Lung (tissue), 12 donors: ENCODE data around the gene RPS6KL1. TPM values are rescaled to one million over a fixed set of nuclear protein-coding genes. Genes with fewer than 3 reads are reported as not detected.

Experiments used
- ATAC-seq: fragments of 200-7000 bp; cut with Tn5 transposase; one replicate; pipeline ENCODE4 v1.9.1; 2020; ENCODE audit warnings: moderate number of reproducible peaks; ENCODE audit not compliant: insufficient read depth, low FRiP score
- DNase-seq, 3 donors: peaks; one replicate each; pipeline ENCODE4 v3.0.0-alpha.2; 2013 to 2017
- H3K27ac ChIP-seq, 2 donors: one replicate each; pipeline ENCODE4 v1.5.1; 2013; ENCODE audit warnings: mild to moderate bottlenecking in 2 of 2, moderate library complexity in 2 of 2, control low read depth in 1 of 2, inconsistent platforms in 1 of 2, low read depth in 1 of 2, low read length in 1 of 2
- H3K27me3 ChIP-seq, 3 donors: one replicate each; pipeline ENCODE4 v1.5.1; 2013; ENCODE audit warnings: low read length in 2 of 3; ENCODE audit not compliant: control insufficient read depth in 3 of 3, insufficient read depth in 3 of 3
- H3K36me3 ChIP-seq, 4 donors: one replicate each; pipeline ENCODE4 v1.5.1; 2013; ENCODE audit warnings: low read length in 4 of 4, mild to moderate bottlenecking in 1 of 4, moderate library complexity in 1 of 4; ENCODE audit not compliant: control insufficient read depth in 4 of 4, insufficient read depth in 4 of 4
- H3K4me1 ChIP-seq, 5 donors: one replicate each; pipeline ENCODE4 v1.5.1; 2013; ENCODE audit warnings: low read length in 5 of 5, mild to moderate bottlenecking in 2 of 5, moderate library complexity in 1 of 5; ENCODE audit not compliant: control insufficient read depth in 5 of 5, insufficient read depth in 5 of 5
- H3K4me3 ChIP-seq: one replicate; pipeline ENCODE4 v1.5.1; 2013; ENCODE audit warnings: mild to moderate bottlenecking, control low read depth, moderate library complexity
- H3K9ac ChIP-seq, 2 donors: one replicate each; pipeline ENCODE4 v1.5.1; 2013; ENCODE audit warnings: low read length in 2 of 2, control low read depth in 1 of 2; ENCODE audit not compliant: insufficient read depth in 1 of 2
- H3K9me3 ChIP-seq, 4 donors: one replicate each; pipeline ENCODE4 v1.5.1; 2013; ENCODE audit warnings: low read length in 3 of 4, mild to moderate bottlenecking in 1 of 4, moderate library complexity in 1 of 4; ENCODE audit not compliant: control insufficient read depth in 4 of 4, insufficient read depth in 3 of 4
- WGBS, 2 donors: extraction: QIAGEN DNeasy Blood & Tissue Kit; methylation state at CpG; one replicate each; pipeline ENCODE4 v1.1.7; 2013; 5-methylcytosine and 5-hydroxymethylcytosine counted together
- polyA plus RNA-seq, 2 donors: library from polyadenylated mRNA; stranded (reverse); fragments of 200-250 nt; gene quantifications; one replicate each; pipeline ENCODE4 v1.2.1, GENCODE V29; 2013
- total RNA-seq, 2 donors: library from RNA; depleted of rRNA in 1 of 2; stranded (reverse); fragments of >200 nt in 1 of 2; gene quantifications; one replicate each; pipeline ENCODE4 v1.2.1, GENCODE V29; 2014 to 2021
- TF ChIP-seq, protein P1 (sequence below): IDR thresholded peaks from 2 replicates; pipeline ENCODE4 v1.5.1; 2012; ENCODE audit warnings: mild to moderate bottlenecking; ENCODE audit errors: control extremely low read depth, extremely low read depth
- donor health status: control.
- donor health status: control.
- donor health status: Bipolar disorder and iron deficiency.
- donor health status: healthy.
- donor health status: DM: yes; HTN: yes; CAD: no.

The RPS6KL1 gene
- total and polyA plus RNA-seq, 4 donors, result 2.2 to 13.0 (median 4.3) TPM

DNA sequence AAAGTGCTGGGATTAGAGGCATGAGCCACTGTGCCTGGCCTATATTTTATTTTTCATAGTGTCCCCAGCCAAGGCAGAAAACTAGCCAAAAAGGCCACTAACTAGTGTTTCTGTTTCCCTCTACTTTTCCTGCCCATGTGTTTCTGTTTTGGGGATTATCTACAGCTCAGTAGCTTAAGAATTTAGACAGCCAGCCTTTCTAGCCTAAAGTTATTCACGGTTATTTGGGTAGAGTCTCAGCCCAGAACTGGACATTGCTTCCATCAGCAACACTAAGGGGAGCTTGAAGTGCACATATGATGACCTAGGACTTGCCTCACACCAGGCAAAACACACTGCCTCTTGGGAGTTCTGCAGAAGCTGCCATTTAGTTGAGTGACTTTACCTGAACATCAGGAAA is 65.0 kb downstream of the RPS6KL1 start:
- ATAC-seq (no peak), DNase-seq (no peak)
- H3K27me3 ChIP-seq, result no peaks in the 10 kb centered on the region
- TF ChIP-seq, protein P1, sequence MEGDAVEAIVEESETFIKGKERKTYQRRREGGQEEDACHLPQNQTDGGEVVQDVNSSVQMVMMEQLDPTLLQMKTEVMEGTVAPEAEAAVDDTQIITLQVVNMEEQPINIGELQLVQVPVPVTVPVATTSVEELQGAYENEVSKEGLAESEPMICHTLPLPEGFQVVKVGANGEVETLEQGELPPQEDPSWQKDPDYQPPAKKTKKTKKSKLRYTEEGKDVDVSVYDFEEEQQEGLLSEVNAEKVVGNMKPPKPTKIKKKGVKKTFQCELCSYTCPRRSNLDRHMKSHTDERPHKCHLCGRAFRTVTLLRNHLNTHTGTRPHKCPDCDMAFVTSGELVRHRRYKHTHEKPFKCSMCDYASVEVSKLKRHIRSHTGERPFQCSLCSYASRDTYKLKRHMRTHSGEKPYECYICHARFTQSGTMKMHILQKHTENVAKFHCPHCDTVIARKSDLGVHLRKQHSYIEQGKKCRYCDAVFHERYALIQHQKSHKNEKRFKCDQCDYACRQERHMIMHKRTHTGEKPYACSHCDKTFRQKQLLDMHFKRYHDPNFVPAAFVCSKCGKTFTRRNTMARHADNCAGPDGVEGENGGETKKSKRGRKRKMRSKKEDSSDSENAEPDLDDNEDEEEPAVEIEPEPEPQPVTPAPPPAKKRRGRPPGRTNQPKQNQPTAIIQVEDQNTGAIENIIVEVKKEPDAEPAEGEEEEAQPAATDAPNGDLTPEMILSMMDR, result no peak
- WGBS, 2 donors, result 79 to 97% methylated on average over 1 of the region's 1 CpG
- H3K4me1 ChIP-seq, result peaks cover 0 to 10% (median 4%) of the 10 kb centered on the region in 5 donors
- H3K9me3 ChIP-seq, result no peaks in the 10 kb centered on the region
- no peak overlapping the region for H3K27ac ChIP-seq
- H3K36me3 ChIP-seq, result no peaks in the 10 kb centered on the region
- no peak overlapping the region for H3K9ac ChIP-seq
- H3K4me3 ChIP-seq, result no peak overlapping the region

DNA sequence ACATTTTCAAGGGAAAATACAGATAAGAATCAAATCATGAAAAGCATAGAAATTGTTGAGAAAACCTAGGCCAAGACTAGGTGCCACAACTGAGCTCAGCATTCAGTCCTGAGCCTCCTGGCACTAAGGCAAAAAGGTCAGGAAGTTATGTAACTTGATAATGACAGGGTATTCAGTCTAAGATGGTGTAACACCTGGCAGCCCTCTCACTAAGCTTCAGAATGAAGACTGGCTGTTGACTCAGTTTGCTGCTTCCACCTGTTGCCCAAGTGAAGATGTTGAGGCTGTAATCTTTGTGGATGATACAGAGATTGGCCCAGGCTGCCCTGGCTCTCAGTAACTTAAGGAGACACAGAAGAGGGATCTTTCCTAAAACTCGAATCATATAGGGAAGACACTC is 66.7 kb downstream of the RPS6KL1 start:
- no peak overlapping the region for H3K27ac ChIP-seq
- no peak overlapping the region for H3K9ac ChIP-seq
- H3K4me3 ChIP-seq, result no peak overlapping the region
- WGBS, 2 donors, result 80 to 87% methylated on average over 1 of the region's 1 CpG
- H3K36me3 ChIP-seq, result no peaks in the 10 kb centered on the region
- DNase-seq (no peak), ATAC-seq (no peak)
- TF ChIP-seq, protein P1, result no peak
- no peaks in the 10 kb centered on the region for H3K27me3 ChIP-seq
- H3K9me3 ChIP-seq, result no peaks in the 10 kb centered on the region
- H3K4me1 ChIP-seq, result peaks cover 0 to 12% (median 7%) of the 10 kb centered on the region in 5 donors

DNA sequence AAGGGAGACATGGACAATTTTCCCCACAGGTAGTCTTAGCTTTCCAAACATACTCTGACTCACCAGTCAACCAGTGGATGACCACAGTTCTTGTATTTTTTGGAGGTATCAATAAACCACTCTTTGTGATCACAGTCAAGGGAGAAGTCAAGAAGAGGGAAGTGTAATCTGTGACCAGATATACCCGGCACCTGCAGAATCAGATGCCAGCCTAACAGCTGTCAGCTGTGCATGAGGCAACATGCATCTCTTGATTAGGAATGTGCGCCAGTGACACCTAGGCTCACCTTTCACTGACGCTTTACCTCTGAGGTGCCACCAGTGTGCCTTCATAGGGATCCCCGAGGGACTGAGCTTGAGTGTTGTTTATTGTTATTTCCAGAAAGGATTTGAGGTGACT is 67.1 kb downstream of the RPS6KL1 start:
- Histone ChIP-seq H3K4me1 (peaks cover 0 to 12% (median 7%) of the 10 kb centered on the region in 5 donors), H3K27ac (no peak overlapping the region), H3K27me3 (no peaks in the 10 kb centered on the region), H3K9ac (no peak overlapping the region), H3K36me3 (no peaks in the 10 kb centered on the region), H3K4me3 (no peak overlapping the region), H3K9me3 (no peaks in the 10 kb centered on the region)
- no peak for ATAC-seq
- WGBS, 2 donors, result 58 to 88% methylated on average over 4 of the region's 4 CpGs
- DNase-seq, result no peak
- TF ChIP-seq, protein P1, result no peak

DNA sequence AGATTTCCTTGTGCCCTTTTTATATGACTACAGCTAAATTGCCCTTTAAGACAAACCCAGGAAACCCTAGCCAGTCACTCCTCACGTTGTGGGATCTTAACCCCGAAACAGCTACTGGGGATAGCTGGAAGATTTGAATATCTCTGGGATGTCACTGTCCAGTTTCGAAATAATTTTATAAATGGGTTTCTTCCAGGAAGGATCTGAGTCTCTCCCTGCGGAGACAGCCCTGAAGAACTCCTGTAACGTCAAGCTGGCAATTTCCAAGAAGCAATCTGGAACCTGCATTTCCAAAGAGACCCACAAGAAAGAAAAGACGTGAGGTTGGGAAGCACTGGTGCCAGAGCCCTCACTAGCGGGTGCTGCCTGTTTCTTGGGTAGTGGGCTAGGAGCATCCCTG is 68.0 kb downstream of the RPS6KL1 start:
- DNase-seq (no peak), ATAC-seq (no peak)
- 62 to 81% methylated on average over 7 of the region's 7 CpGs for WGBS, 2 donors
- H3K9me3 ChIP-seq, result no peaks in the 10 kb centered on the region
- no peak overlapping the region for H3K4me3 ChIP-seq
- H3K27ac ChIP-seq, result no peak overlapping the region
- H3K9ac ChIP-seq, result no peak overlapping the region
- peaks cover 0 to 12% (median 7%) of the 10 kb centered on the region in 5 donors for H3K4me1 ChIP-seq
- TF ChIP-seq, protein P1, result no peak
- H3K36me3 ChIP-seq, result no peaks in the 10 kb centered on the region
- no peaks in the 10 kb centered on the region for H3K27me3 ChIP-seq
